Aorta (tissue), 5 donors: Measurements from ENCODE around the gene FBXL17. TPM values are rescaled to one million over a fixed set of nuclear protein-coding genes. Genes with fewer than 3 reads are reported as not detected.

ENCODE experiments used
- ATAC-seq: fragments of 200-7000 bp; cut with Tn5 transposase; one replicate; pipeline ENCODE4 v1.9.1; 2022; ENCODE audit warnings: moderate library complexity; ENCODE audit not compliant: low FRiP score
- DNase-seq, 2 donors: peaks; one replicate each; pipeline ENCODE4 v3.0.0-alpha.2; 2020
- H3K27ac ChIP-seq, 2 donors: one replicate each; pipeline ENCODE4 v1.5.1; 2013; ENCODE audit warnings: low read length in 2 of 2, mild to moderate bottlenecking in 2 of 2, moderate library complexity in 2 of 2, control low read depth in 1 of 2, inconsistent platforms in 1 of 2, low read depth in 1 of 2
- H3K27me3 ChIP-seq, 2 donors: one replicate each; pipeline ENCODE4 v1.6.1; 2013; ENCODE audit warnings: control low read depth in 1 of 2, low read length in 1 of 2, mild to moderate bottlenecking in 1 of 2, moderate library complexity in 1 of 2; ENCODE audit not compliant: insufficient read depth in 2 of 2, control insufficient read depth in 1 of 2
- H3K36me3 ChIP-seq, 2 donors: one replicate each; pipeline ENCODE4 v1.6.1; 2013; ENCODE audit warnings: control low read depth in 1 of 2, low read length in 1 of 2, mild to moderate bottlenecking in 1 of 2; ENCODE audit not compliant: insufficient read depth in 2 of 2, control insufficient read depth in 1 of 2
- H3K4me1 ChIP-seq, 2 donors: one replicate each; pipeline ENCODE4 v1.6.1; 2013; ENCODE audit warnings: low read length in 2 of 2, control low read depth in 1 of 2, mild to moderate bottlenecking in 1 of 2, moderate library complexity in 1 of 2; ENCODE audit not compliant: insufficient read depth in 2 of 2, control insufficient read depth in 1 of 2
- H3K4me3 ChIP-seq, 2 donors: one replicate each; pipeline ENCODE4 v1.5.1; 2013; ENCODE audit warnings: low read length in 2 of 2, control low read depth in 1 of 2, mild to moderate bottlenecking in 1 of 2
- H3K9me3 ChIP-seq: one replicate; pipeline ENCODE4 v1.6.1; 2013; ENCODE audit warnings: mild to moderate bottlenecking, low read length; ENCODE audit not compliant: control insufficient read depth
- WGBS, 2 donors: extraction: QIAGEN DNeasy Blood & Tissue Kit; methylation state at CpG; one replicate each; pipeline ENCODE4 v1.1.7; 2013; 5-methylcytosine and 5-hydroxymethylcytosine counted together
- intact Hi-C, 2 donors: fragments of 100-400 bp; cut with DNase I; formaldehyde crosslinking; loops; one replicate each; pipeline versions ENCODE4 v1.14.2 to v1.15.0; 2022
- polyA plus RNA-seq, 2 donors: library from polyadenylated mRNA; stranded (reverse); fragments of 200-250 nt; gene quantifications; one replicate each; pipeline ENCODE4 v1.2.3, GENCODE V29; 2013
- total RNA-seq, 2 donors: library from RNA; stranded (reverse); fragmentation: NEBNext Ultra II Directional; extraction: Animal tissue kit (Norgen Biotek cat#: 25700); gene quantifications; one replicate each; pipeline ENCODE4 v1.2.1, GENCODE V29; 2021
- donor health status: healthy with polysubstance abuse.
- donor health status: Bipolar disorder and iron deficiency.
- donor health status: DM: no; HTN: no; CAD: no.
- donor health status: DM: no; HTN: no; CAD: no.
- donor health status: DM: yes; HTN: yes; CAD: no.

Gene FBXL17
- total and polyA plus RNA-seq, 4 donors: 10.3 to 36.3 (median 20.7) TPM

GRCh38 chr5:107997338-107997980 is 384.4 kb downstream of the FBXL17 start:
- intact Hi-C loops: no loop called here
- H3K9me3 ChIP-seq: no peaks in the 10 kb centered on the region
- no peak for ATAC-seq
- no peak for DNase-seq
- no peaks in the 10 kb centered on the region for H3K4me1 ChIP-seq
- WGBS, 2 donors: 51 to 55% methylated on average over 4 of the region's 4 CpGs
- no peak overlapping the region for H3K4me3 ChIP-seq
- H3K27ac ChIP-seq: no peak overlapping the region
- H3K36me3 ChIP-seq: no peaks in the 10 kb centered on the region
- no peaks in the 10 kb centered on the region for H3K27me3 ChIP-seq

GRCh38 chr5:107993341-107993740 is 388.6 kb downstream of the FBXL17 start:
- DNase-seq (no peak), ATAC-seq (no peak)
- Histone ChIP-seq H3K4me3 (no peak overlapping the region), H3K27me3 (no peaks in the 10 kb centered on the region), H3K27ac (no peak overlapping the region), H3K4me1 (no peaks in the 10 kb centered on the region), H3K36me3 (no peaks in the 10 kb centered on the region), H3K9me3 (no peaks in the 10 kb centered on the region)
- intact Hi-C loops: no loop called here
- WGBS, 2 donors: 77 to 87% methylated on average over 2 of the region's 2 CpGs

GRCh38 chr5:107990881-107991810 is 390.8 kb downstream of the FBXL17 start:
- no peak overlapping the region for H3K27ac ChIP-seq
- H3K36me3 ChIP-seq: no peaks in the 10 kb centered on the region
- H3K4me1 ChIP-seq: no peaks in the 10 kb centered on the region
- WGBS, 2 donors: 59 to 67% methylated on average over 7 of the region's 7 CpGs
- no peak overlapping the region for H3K4me3 ChIP-seq
- H3K27me3 ChIP-seq: no peaks in the 10 kb centered on the region
- intact Hi-C loops: no loop called here
- no peaks in the 10 kb centered on the region for H3K9me3 ChIP-seq
- DNase-seq: no peak
- no peak for ATAC-seq

- no peaks in the 10 kb centered on the region for H3K36me3 ChIP-seq
- H3K27ac ChIP-seq: no peak overlapping the region
- intact Hi-C loops: no loop called here
- DNase-seq (no peak), ATAC-seq (no peak)
- H3K4me1 ChIP-seq: peaks cover 0 to 2% of the 10 kb centered on the region in 2 donors
- no peak overlapping the region for H3K4me3 ChIP-seq
- H3K27me3 ChIP-seq: no peaks in the 10 kb centered on the region
- no peaks in the 10 kb centered on the region for H3K9me3 ChIP-seq
These were observed 396.8 kb downstream of the FBXL17 start for GRCh38 chr5:107985144-107985543.

- H3K9me3 ChIP-seq: no peaks in the 10 kb centered on the region
- no peaks in the 10 kb centered on the region for H3K27me3 ChIP-seq
- WGBS, 2 donors: 82 to 85% methylated on average over 8 of the region's 8 CpGs
- no peak overlapping the region for H3K4me3 ChIP-seq
- ATAC-seq (no peak), DNase-seq (no peak)
- no peaks in the 10 kb centered on the region for H3K36me3 ChIP-seq
- H3K4me1 ChIP-seq: peaks cover 0 to 2% of the 10 kb centered on the region in 2 donors
- intact Hi-C loops: no loop called here
- H3K27ac ChIP-seq: no peak overlapping the region
These were observed 399.0 kb downstream of the FBXL17 start for GRCh38 chr5:107982703-107983425.

GRCh38 chr5:107980923-107981692 is 400.8 kb downstream of the FBXL17 start:
- intact Hi-C loops: no loop called here
- no peaks in the 10 kb centered on the region for H3K27me3 ChIP-seq
- peaks cover 0 to 2% of the 10 kb centered on the region in 2 donors for H3K4me1 ChIP-seq
- 94 to 96% methylated on average over 13 of the region's 13 CpGs for WGBS, 2 donors
- no peak overlapping the region for H3K27ac ChIP-seq
- ATAC-seq: no peak
- no peak for DNase-seq
- H3K4me3 ChIP-seq: no peak overlapping the region
- H3K36me3 ChIP-seq: no peaks in the 10 kb centered on the region
- H3K9me3 ChIP-seq: no peaks in the 10 kb centered on the region

GRCh38 chr5:107979900-107980299 is 402.0 kb downstream of the FBXL17 start:
- Histone ChIP-seq H3K36me3 (no peaks in the 10 kb centered on the region), H3K27me3 (no peaks in the 10 kb centered on the region), H3K9me3 (no peaks in the 10 kb centered on the region), H3K4me3 (no peak overlapping the region), H3K27ac (no peak overlapping the region), H3K4me1 (no peaks in the 10 kb centered on the region)
- DNase-seq: no peak
- WGBS, 2 donors: 93 to 94% methylated on average over 2 of the region's 2 CpGs
- no peak for ATAC-seq
- intact Hi-C loops: no loop called here

GRCh38 chr5:107979291-107979690 is 402.6 kb downstream of the FBXL17 start:
- Histone ChIP-seq H3K27me3 (no peaks in the 10 kb centered on the region), H3K36me3 (no peaks in the 10 kb centered on the region), H3K9me3 (no peaks in the 10 kb centered on the region), H3K4me3 (no peak overlapping the region), H3K27ac (no peak overlapping the region), H3K4me1 (no peaks in the 10 kb centered on the region)
- intact Hi-C loops: no loop called here
- ATAC-seq: no peak
- 88 to 91% methylated on average over 3 of the region's 3 CpGs for WGBS, 2 donors
- no peak for DNase-seq
